GM12891 (cell line): ENCODE results near the gene PIK3R5.

Source experiments
- POLR2A ChIP-seq: IDR thresholded peaks from 2 replicates; pipeline ENCODE4 v1.6.1; 2011; ENCODE audit warnings: low read depth, low read length, control low read depth
- POLR2AphosphoS5 ChIP-seq: IDR thresholded peaks from 2 replicates; pipeline ENCODE4 v1.6.1; 2011; ENCODE audit warnings: low read depth, low read length, control low read depth
- SPI1 ChIP-seq: IDR thresholded peaks from 2 replicates; pipeline ENCODE4 v1.6.1; 2011; ENCODE audit warnings: low read depth, low read length, control low read depth
- TAF1 ChIP-seq: IDR thresholded peaks from 2 replicates; pipeline ENCODE4 v1.6.1; 2011; ENCODE audit warnings: low read depth, low read length, control low read depth

GRCh38 chr17:8829036-8829941 lies 136.2 kb downstream of the PIK3R5 start:
- peak; percentile 94 for TF ChIP-seq POLR2A
- TF ChIP-seq TAF1 = no peak
- TF ChIP-seq SPI1 = no peak
- TF ChIP-seq POLR2AphosphoS5 = peak; percentile 92
